H1 (cell line): ENCODE results near the gene ACACA. TPM values are rescaled to one million over a fixed set of nuclear protein-coding genes. Genes with fewer than 3 reads are reported as not detected.

Experiments used
- CTCF ChIA-PET: fragments of 300-600 bp; sonication (Branson Sonifier 250); formaldehyde crosslinking; loops from one replicate; lab custom pipeline; 2021; ENCODE audit not compliant: partially characterized antibody; lab: Charles Lee
- POLR2A ChIA-PET: fragments of 300-600 bp; sonication (Branson Sonifier 250); formaldehyde crosslinking; loops from one replicate; lab custom pipeline; 2021; ENCODE audit warnings: inconsistent platforms; ENCODE audit not compliant: partially characterized antibody; lab: Charles Lee
- DNase-seq, 2 experiments: peaks; one replicate each; pipeline versions ENCODE4 v3.0.0 to v3.0.0-alpha.2; 2010 to 2022; ENCODE audit warnings: low spot score in 2 of 2, low read depth in 1 of 2, mixed read lengths in 1 of 2
- FAIRE-seq: peaks from 2 replicates; lab custom pipeline; 2011; peaks lifted over from hg19 to GRCh38; lab: Jason Lieb, UNC
- H2AFZ ChIP-seq: 2 replicates; pipeline ENCODE4 v1.8.1; 2012; ENCODE audit warnings: low read length, inconsistent platforms
- H2AK5ac ChIP-seq: 2 replicates; pipeline ENCODE4 v1.6.1; 2013; ENCODE audit warnings: low read depth, low read length
- H2BK120ac ChIP-seq: replicated peaks from 2 replicates; pipeline ENCODE3; 2013; ENCODE audit warnings: low read depth, low read length, inconsistent platforms
- H2BK12ac ChIP-seq: 2 replicates; pipeline ENCODE4 v1.6.1; 2013; ENCODE audit warnings: low read depth, low read length
- H2BK15ac ChIP-seq: 2 replicates; pipeline ENCODE4 v1.6.1; 2013; ENCODE audit warnings: low read length
- H2BK20ac ChIP-seq: 2 replicates; pipeline ENCODE4 v1.6.1; 2013; ENCODE audit warnings: low read length
- H2BK5ac ChIP-seq: 2 replicates; pipeline ENCODE4 v1.6.1; 2013; ENCODE audit warnings: low read depth, low read length
- H3K14ac ChIP-seq: 2 replicates; pipeline ENCODE4 v1.6.1; 2013; ENCODE audit warnings: inconsistent platforms; ENCODE audit not compliant: insufficient read length
- H3K18ac ChIP-seq: 2 replicates; pipeline ENCODE4 v1.6.1; 2013; ENCODE audit warnings: low read length; ENCODE audit errors: extremely low read depth
- H3K23ac ChIP-seq: 2 replicates; pipeline ENCODE4 v1.6.1; 2013; ENCODE audit warnings: inconsistent platforms; ENCODE audit not compliant: insufficient read length
- H3K23me2 ChIP-seq: 2 replicates; pipeline ENCODE4 v1.6.1; 2013; ENCODE audit warnings: low read depth, low read length
- H3K27ac ChIP-seq: 2 replicates; pipeline ENCODE4 v1.6.1; 2011; ENCODE audit warnings: low read depth, low read length, inconsistent platforms
- H3K27me3 ChIP-seq, 4 experiments: replicated peaks in 1 of 4; 1 replicate in 1 of 4; 2 replicates in 3 of 4; pipeline versions ENCODE4 v1.6.1 to v1.8.1; 2011 to 2013; ENCODE audit warnings: low read length in 3 of 4, mild to moderate bottlenecking in 3 of 4, inconsistent platforms in 2 of 4, mixed read lengths in 2 of 4, moderate library complexity in 1 of 4; ENCODE audit not compliant: control insufficient read depth in 3 of 4, insufficient read depth in 3 of 4; ENCODE audit errors: extremely low read depth in 1 of 4
- H3K36me3 ChIP-seq, 4 experiments: 2 replicates each; pipeline versions ENCODE4 v1.6.1 to v1.8.1; 2011 to 2013; ENCODE audit warnings: mild to moderate bottlenecking in 4 of 4, low read length in 3 of 4, moderate library complexity in 2 of 4, control low read depth in 1 of 4, inconsistent platforms in 1 of 4; ENCODE audit not compliant: insufficient read depth in 4 of 4, control insufficient read depth in 2 of 4
- H3K4ac ChIP-seq: replicated peaks from 2 replicates; pipeline ENCODE3; 2013; ENCODE audit warnings: low read length, low read depth, mixed read lengths, inconsistent platforms; ENCODE audit not compliant: insufficient read length
- H3K4me1 ChIP-seq, 4 experiments: replicated peaks in 1 of 4; 1 replicate in 1 of 4; 2 replicates in 3 of 4; pipeline versions ENCODE4 v1.6.1 to v1.8.1; 2011 to 2013; ENCODE audit warnings: low read length in 3 of 4, inconsistent platforms in 2 of 4, mixed read lengths in 1 of 4; ENCODE audit not compliant: insufficient read depth in 4 of 4, control insufficient read depth in 3 of 4
- H3K4me2 ChIP-seq, 2 experiments: 2 replicates each; pipeline versions ENCODE4 v1.6.1 to v1.8.1; 2011 to 2013; ENCODE audit warnings: low read depth in 2 of 2, low read length in 2 of 2, control low read depth in 1 of 2, inconsistent platforms in 1 of 2, mild to moderate bottlenecking in 1 of 2; ENCODE audit not compliant: insufficient read depth in 1 of 2
- H3K4me3 ChIP-seq, 4 experiments: fragments of 200-600, 300-600 bp in 1 of 4; sonication (generic), shearing (Covaris generic), sonication (Bioruptor Twin) in 1 of 4; 2 replicates each; pipeline versions ENCODE4 v1.5.1 to v1.8.1; 2011 to 2016; ENCODE audit warnings: low read length in 4 of 4, low read depth in 3 of 4, control low read depth in 2 of 4, inconsistent platforms in 2 of 4, mild to moderate bottlenecking in 2 of 4, mixed read lengths in 1 of 4, moderate library complexity in 1 of 4; ENCODE audit not compliant: insufficient read depth in 2 of 4; ENCODE audit errors: extremely low read depth in 1 of 4
- H3K56ac ChIP-seq: replicated peaks from 2 replicates; pipeline ENCODE3; 2013; ENCODE audit warnings: low read depth, mild to moderate bottlenecking, mixed read lengths, low read length, inconsistent platforms; ENCODE audit not compliant: insufficient read length
- H3K79me1 ChIP-seq: 2 replicates; pipeline ENCODE4 v1.6.1; 2013; ENCODE audit warnings: low read depth, low read length, control low read depth
- H3K79me2 ChIP-seq, 2 experiments: 2 replicates each; pipeline versions ENCODE4 v1.6.1 to v1.8.1; 2012 to 2013; ENCODE audit warnings: low read length in 2 of 2, mild to moderate bottlenecking in 2 of 2, inconsistent platforms in 1 of 2; ENCODE audit not compliant: insufficient read depth in 2 of 2, control insufficient read depth in 1 of 2
- H3K9ac ChIP-seq, 4 experiments: replicated peaks in 1 of 4; 1 replicate in 1 of 4; 2 replicates in 3 of 4; pipeline versions ENCODE4 v1.6.1 to v1.8.1; 2011 to 2013; ENCODE audit warnings: low read depth in 3 of 4, low read length in 3 of 4, control low read depth in 2 of 4, mild to moderate bottlenecking in 2 of 4, moderate library complexity in 2 of 4, inconsistent platforms in 1 of 4; ENCODE audit errors: extremely low read depth in 1 of 4
- H3K9me3 ChIP-seq, 2 experiments: 2 replicates each; pipeline versions ENCODE4 v1.6.1 to v1.8.1; 2012 to 2013; ENCODE audit warnings: mild to moderate bottlenecking in 2 of 2, moderate library complexity in 2 of 2, control low read depth in 1 of 2, inconsistent platforms in 1 of 2, low read depth in 1 of 2, low read length in 1 of 2, mixed read lengths in 1 of 2; ENCODE audit not compliant: insufficient read depth in 2 of 2
- H4K20me1 ChIP-seq, 2 experiments: replicated peaks in 1 of 2; 2 replicates each; pipeline versions ENCODE3 to v1.8.1; 2011 to 2013; ENCODE audit warnings: inconsistent platforms in 2 of 2, low read length in 2 of 2, mild to moderate bottlenecking in 1 of 2; ENCODE audit not compliant: insufficient read depth in 2 of 2, control insufficient read depth in 1 of 2
- H4K5ac ChIP-seq: 2 replicates; pipeline ENCODE4 v1.6.1; 2013; ENCODE audit warnings: low read length, low read depth, mixed read lengths, inconsistent platforms; ENCODE audit not compliant: insufficient read length
- H4K8ac ChIP-seq: 2 replicates; pipeline ENCODE4 v1.8.0; 2013; ENCODE audit warnings: mild to moderate bottlenecking, moderate library complexity, low read length, inconsistent platforms; ENCODE audit not compliant: insufficient read depth; ENCODE audit errors: extremely low read depth
- H4K91ac ChIP-seq: replicated peaks from 2 replicates; pipeline ENCODE3; 2013; ENCODE audit warnings: low read length, mixed read lengths, inconsistent platforms; ENCODE audit not compliant: insufficient read length
- ATF3 ChIP-seq: IDR thresholded peaks from 2 replicates; pipeline ENCODE4 v1.6.1; 2011; ENCODE audit warnings: low read depth, mild to moderate bottlenecking, low read length; ENCODE audit not compliant: insufficient read depth
- BACH1 ChIP-seq: IDR thresholded peaks from 2 replicates; pipeline ENCODE4 v1.6.1; 2012; ENCODE audit warnings: low read length, improper control_type of control experiment
- CEBPB ChIP-seq: IDR thresholded peaks from 2 replicates; pipeline ENCODE4 v1.6.1; 2012; ENCODE audit warnings: low read depth, low read length
- CTBP2 ChIP-seq: IDR thresholded peaks from 2 replicates; pipeline ENCODE4 v1.7.0; 2011; ENCODE audit warnings: borderline replicate concordance, mild to moderate bottlenecking, moderate library complexity, mixed read lengths, low read length; ENCODE audit not compliant: insufficient read depth, insufficient read length
- SIN3A ChIP-seq, 2 experiments: IDR thresholded peaks in 1 of 2; conservative IDR thresholded peaks in 1 of 2; 2 replicates each; pipeline ENCODE4 v1.6.1; 2011 to 2012; ENCODE audit warnings: low read length in 2 of 2, improper control_type of control experiment in 1 of 2, low read depth in 1 of 2, mild to moderate bottlenecking in 1 of 2
- SIRT6 ChIP-seq: IDR thresholded peaks from one replicate; pipeline ENCODE4 v1.7.1; 2012; ENCODE audit warnings: low read length, inconsistent platforms
- SIX5 ChIP-seq: IDR thresholded peaks from 2 replicates; pipeline ENCODE4 v1.6.1; 2011; ENCODE audit warnings: mild to moderate bottlenecking, low read depth, low read length
- SP4 ChIP-seq: IDR thresholded peaks from 2 replicates; pipeline ENCODE4 v1.6.1; 2012; ENCODE audit warnings: low read length, inconsistent platforms
- TBP ChIP-seq: IDR thresholded peaks from 2 replicates; pipeline ENCODE4 v1.6.1; 2011; ENCODE audit warnings: low read depth, low read length, improper control_type of control experiment
- TEAD4 ChIP-seq: IDR thresholded peaks from 2 replicates; pipeline ENCODE4 v1.6.1; 2012; ENCODE audit warnings: low read depth, low read length, inconsistent platforms, mixed read lengths
- WGBS, 2 experiments: shearing (Covaris generic) in 1 of 2; methylation state at CpG; one replicate each; pipeline versions ENCODE4 v1.1.6 to v1.1.7; 2013 to 2015; ENCODE audit warnings: low lambda C conversion rate in 2 of 2, mixed read lengths in 2 of 2, inconsistent platforms in 1 of 2, low coverage in 1 of 2, missing lambda C conversion rate in 1 of 2; ENCODE audit not compliant: insufficient replicate concordance in 2 of 2, insufficient coverage in 1 of 2, insufficient read length in 1 of 2; ENCODE audit errors: extremely low coverage in 1 of 2, missing lambda C conversion rate in 1 of 2; 5-methylcytosine and 5-hydroxymethylcytosine counted together
- polyA plus RNA-seq, 7 experiments: library from polyadenylated mRNA; depleted of rRNA in 3 of 7; stranded (reverse) in 5 of 7; unstranded in 2 of 7; fragments of >200 nt in 5 of 7; fragments of 200-250 nt in 2 of 7; gene quantifications; 1 replicate in 5 of 7; 2 replicates in 1 of 7; 4 replicates in 1 of 7; pipeline versions ENCODE4 v1.2.1 to v1.2.3, GENCODE V29; 2011 to 2013; ENCODE audit warnings: missing spikeins in 2 of 7, mixed read lengths in 2 of 7
- total RNA-seq: library from RNA; stranded (reverse); fragmentation: NEBNext Ultra II Directional; extraction: Animal tissue kit (Norgen Biotek cat#: 25700); gene quantifications from 2 replicates; pipeline ENCODE4 v1.2.1, GENCODE V29; 2021

Gene ACACA
- total and polyA plus RNA-seq, 2 of the 8 experiments (the other 6 are each of a cell fraction or from before 2014, with no cell fraction given), result 74.0 to 160 TPM

GRCh38 chr17:37089956-37090355 is 316.7 kb downstream of the ACACA start:
- Histone ChIP-seq H3K4me3 (no peak overlapping the region), H4K91ac (no peak overlapping the region), H3K4ac (no peak overlapping the region), H3K23ac (no peak overlapping the region), H3K9me3 (no peaks in the 10 kb centered on the region), H3K27ac (no peak overlapping the region), H2BK20ac (no peak overlapping the region), H3K18ac (no peak overlapping the region), H3K56ac (no peak overlapping the region), H2AK5ac (no peak overlapping the region), H3K79me1 (no peaks in the 10 kb centered on the region), H2BK120ac (no peak overlapping the region), H4K5ac (no peak overlapping the region), H3K27me3 (no peaks in the 10 kb centered on the region), H2BK12ac (no peak overlapping the region), H3K4me1 (peaks cover 0 to 5% (median 0%) of the 10 kb centered on the region in 4 experiments; a peak in 1 of 7 replicates), H2BK15ac (no peak overlapping the region), H3K4me2 (no peak overlapping the region), H4K8ac (no peak overlapping the region; the same call in 1 of the 2 replicates), H3K23me2 (no peaks in the 10 kb centered on the region), H3K36me3 (peaks cover 10 to 50% (median 41%) of the 10 kb centered on the region in 4 experiments; a peak in 7 of 8 replicates), H2AFZ (no peak overlapping the region), H3K79me2 (no peaks in the 10 kb centered on the region), H3K9ac (no peak overlapping the region), H4K20me1 (no peaks in the 10 kb centered on the region), H3K14ac (no peak overlapping the region), H2BK5ac (no peak overlapping the region)
- 93% methylated on average over 7 of the region's 7 CpGs; no CpG with 5 or more reads in 1 of the 2 experiments for WGBS, 2 experiments
- ChIA-PET CTCF (interaction anchor here (0.8 to 2.1 kb wide), 4 partner anchors 8 to 85 kb away, joined by 3 to 7 read pairs (median 4); no protein-coding TSS in a partner anchor), POLR2A (no interaction called here)
- DNase-seq (no peak), FAIRE-seq (no peak)
- no peak for TF ChIP-seq SIX5
- TF ChIP-seq TEAD4, result no peak
- no peak for TF ChIP-seq TBP
- TF ChIP-seq BACH1, result no peak
- TF ChIP-seq CEBPB, result no peak
- TF ChIP-seq CTBP2, result no peak
- TF ChIP-seq SIN3A (conservative IDR thresholded peaks at IDR 0.05 in 1 of 2, IDR thresholded peaks at IDR 0.05 in 1 of 2; ENCODE audit: low read depth in 1 of 2, low read length in 2 of 2), result no peak
- TF ChIP-seq ATF3, result no peak
- TF ChIP-seq SP4, result no peak
- no peak for TF ChIP-seq SIRT6
